ENCODE data around the gene DUSP12. TPM values are rescaled to one million over a fixed set of nuclear protein-coding genes. Genes with fewer than 3 reads are reported as not detected.

The DUSP12 gene
- total RNA-seq, 1 donor from 2014 or later = 48.4 TPM

DNA sequence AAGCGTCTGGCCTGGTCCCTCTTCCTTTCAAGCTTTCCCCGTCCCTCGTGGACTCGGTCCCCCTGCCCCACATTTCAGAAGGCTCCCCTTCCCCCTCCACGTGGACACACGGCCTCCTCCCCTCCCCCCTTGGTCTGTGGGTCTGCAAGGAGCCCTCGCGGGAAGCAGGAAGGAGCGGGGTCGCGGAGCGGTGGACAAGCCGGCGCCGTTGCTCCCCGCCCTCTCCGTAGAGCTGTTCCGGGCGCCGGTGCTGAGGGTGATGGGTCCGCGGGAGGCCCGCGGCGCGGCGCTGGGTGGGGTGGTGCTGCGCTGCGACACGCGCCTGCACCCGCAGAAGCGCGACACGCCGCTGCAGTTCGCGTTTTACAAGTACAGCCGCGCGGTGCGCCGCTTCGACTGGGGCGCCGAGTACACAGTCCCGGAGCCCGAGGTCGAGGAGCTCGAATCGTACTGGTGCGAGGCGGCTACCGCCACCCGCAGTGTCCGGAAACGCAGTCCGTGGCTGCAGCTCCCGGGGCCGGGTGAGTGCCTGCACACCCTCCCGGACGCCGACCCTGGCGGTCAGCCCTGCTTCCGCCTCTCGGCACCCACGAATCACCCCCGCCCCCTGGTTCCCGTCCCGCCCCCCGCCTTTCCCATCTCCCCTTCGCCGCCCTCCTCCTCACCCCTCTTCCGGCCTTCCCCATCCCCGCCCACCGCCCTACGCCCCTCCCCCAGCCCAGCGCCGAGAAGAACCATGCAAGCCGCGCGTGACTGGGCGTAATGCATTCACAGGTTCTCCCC lies 22.9 kb upstream of the DUSP12 start:
- peaks cover 12% of the 10 kb centered on the region for H3K27me3 Mint-ChIP-seq (ENCODE audit: unreplicated experiment)
- peaks cover 5% of the 10 kb centered on the region for H3K9me3 Mint-ChIP-seq (ENCODE audit: unreplicated experiment)
- TF ChIP-seq, protein P1, sequence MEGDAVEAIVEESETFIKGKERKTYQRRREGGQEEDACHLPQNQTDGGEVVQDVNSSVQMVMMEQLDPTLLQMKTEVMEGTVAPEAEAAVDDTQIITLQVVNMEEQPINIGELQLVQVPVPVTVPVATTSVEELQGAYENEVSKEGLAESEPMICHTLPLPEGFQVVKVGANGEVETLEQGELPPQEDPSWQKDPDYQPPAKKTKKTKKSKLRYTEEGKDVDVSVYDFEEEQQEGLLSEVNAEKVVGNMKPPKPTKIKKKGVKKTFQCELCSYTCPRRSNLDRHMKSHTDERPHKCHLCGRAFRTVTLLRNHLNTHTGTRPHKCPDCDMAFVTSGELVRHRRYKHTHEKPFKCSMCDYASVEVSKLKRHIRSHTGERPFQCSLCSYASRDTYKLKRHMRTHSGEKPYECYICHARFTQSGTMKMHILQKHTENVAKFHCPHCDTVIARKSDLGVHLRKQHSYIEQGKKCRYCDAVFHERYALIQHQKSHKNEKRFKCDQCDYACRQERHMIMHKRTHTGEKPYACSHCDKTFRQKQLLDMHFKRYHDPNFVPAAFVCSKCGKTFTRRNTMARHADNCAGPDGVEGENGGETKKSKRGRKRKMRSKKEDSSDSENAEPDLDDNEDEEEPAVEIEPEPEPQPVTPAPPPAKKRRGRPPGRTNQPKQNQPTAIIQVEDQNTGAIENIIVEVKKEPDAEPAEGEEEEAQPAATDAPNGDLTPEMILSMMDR (IDR thresholded peaks at IDR 0.05; ENCODE audit: partially characterized antibody, unreplicated experiment) = no peak
- peak; percentile 93 for DNase-seq
- H3K27ac Mint-ChIP-seq (ENCODE audit: unreplicated experiment) = peak overlapping the region; percentile 96
- peak overlapping the region; percentile 95 for H3K4me3 Mint-ChIP-seq (ENCODE audit: unreplicated experiment)
- H3K4me1 Mint-ChIP-seq (ENCODE audit: low read depth, unreplicated experiment) = peaks cover 5% of the 10 kb centered on the region
- H3K36me3 Mint-ChIP-seq (ENCODE audit: unreplicated experiment) = no peaks in the 10 kb centered on the region

DNA sequence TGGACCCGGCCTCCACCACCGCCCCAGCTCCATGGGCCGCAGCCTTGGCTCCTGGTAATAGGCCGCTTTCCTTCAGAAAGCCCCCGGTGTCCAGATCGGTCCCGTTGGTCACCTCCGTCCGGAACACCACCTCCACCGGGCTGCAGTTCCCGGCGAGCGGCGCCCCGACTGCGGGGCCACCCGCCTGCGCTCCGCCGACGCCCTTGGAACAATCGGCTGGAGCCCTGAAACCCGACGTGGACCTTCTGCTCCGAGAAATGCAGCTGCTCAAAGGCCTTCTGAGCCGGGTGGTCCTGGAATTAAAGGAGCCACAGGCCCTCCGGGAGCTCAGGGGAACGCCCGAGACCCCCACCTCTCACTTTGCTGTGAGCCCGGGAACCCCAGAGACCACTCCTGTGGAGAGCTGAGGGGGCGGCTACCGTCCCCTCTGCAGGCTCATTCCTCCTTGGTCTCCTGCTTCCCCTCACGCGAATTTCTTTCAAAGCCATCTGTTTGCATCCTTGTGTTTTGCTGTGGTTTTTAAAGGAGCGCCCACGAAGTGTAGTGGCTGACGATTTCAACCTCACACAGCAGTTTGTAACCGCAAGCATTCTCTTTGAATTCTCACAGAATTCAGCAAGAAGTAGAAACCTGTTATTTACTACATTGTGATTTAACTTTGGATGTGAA lies 22.2 kb upstream of the DUSP12 start:
- TF ChIP-seq, protein P1 (IDR thresholded peaks at IDR 0.05; ENCODE audit: partially characterized antibody, unreplicated experiment) = no peak
- H3K36me3 Mint-ChIP-seq (ENCODE audit: unreplicated experiment) = no peaks in the 10 kb centered on the region
- peaks cover 12% of the 10 kb centered on the region for H3K27me3 Mint-ChIP-seq (ENCODE audit: unreplicated experiment)
- H3K9me3 Mint-ChIP-seq (ENCODE audit: unreplicated experiment) = peaks cover 5% of the 10 kb centered on the region
- DNase-seq = no peak
- H3K27ac Mint-ChIP-seq (ENCODE audit: unreplicated experiment) = peak overlapping the region; percentile 96
- H3K4me1 Mint-ChIP-seq (ENCODE audit: low read depth, unreplicated experiment) = peaks cover 5% of the 10 kb centered on the region
- H3K4me3 Mint-ChIP-seq (ENCODE audit: unreplicated experiment) = peak overlapping the region; percentile 92

DNA sequence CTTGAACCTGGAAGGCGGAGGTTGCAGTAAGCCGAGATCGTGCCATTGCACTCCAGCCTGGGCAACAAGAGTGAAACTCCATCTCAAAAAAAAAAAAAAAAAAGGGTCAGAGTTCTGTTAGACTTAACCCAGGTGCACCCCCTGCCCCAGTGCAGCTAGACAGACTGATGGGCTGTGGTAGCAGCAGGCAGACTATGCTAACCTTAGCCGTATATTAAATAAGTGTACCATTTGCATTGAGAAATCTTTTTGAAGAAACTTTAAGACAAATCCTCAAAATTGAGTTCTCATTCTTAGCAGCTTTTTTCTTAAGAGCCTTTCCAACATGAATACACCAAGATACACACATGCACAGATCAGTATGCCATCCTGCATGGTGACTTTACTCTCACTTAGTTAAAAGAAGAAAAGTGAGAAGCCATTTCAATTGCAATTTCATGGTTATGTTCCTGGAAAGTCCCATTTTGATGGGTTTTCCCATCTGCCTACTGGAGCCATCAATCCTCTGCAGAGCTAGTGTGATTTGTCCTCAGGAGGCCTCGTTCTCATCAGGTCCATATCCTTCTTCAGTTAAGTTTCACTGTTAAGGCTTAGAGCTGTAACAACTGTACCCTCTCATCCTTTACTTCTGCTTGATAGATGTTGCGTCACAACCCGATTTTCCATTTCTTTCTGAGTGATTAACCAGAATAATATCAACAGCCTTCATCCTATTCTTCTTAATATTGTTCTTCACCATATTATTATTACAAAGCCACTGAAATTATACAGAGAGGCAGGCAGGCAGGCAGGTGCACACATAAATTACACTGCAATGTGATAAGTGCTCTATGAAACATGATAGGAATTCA lies 21.0 kb upstream of the DUSP12 start:
- H3K27me3 Mint-ChIP-seq (ENCODE audit: unreplicated experiment) = peaks cover 9% of the 10 kb centered on the region
- peak overlapping the region; percentile 92 for H3K4me3 Mint-ChIP-seq (ENCODE audit: unreplicated experiment)
- no peaks in the 10 kb centered on the region for H3K36me3 Mint-ChIP-seq (ENCODE audit: unreplicated experiment)
- peaks cover 5% of the 10 kb centered on the region for H3K4me1 Mint-ChIP-seq (ENCODE audit: low read depth, unreplicated experiment)
- TF ChIP-seq, protein P1 (IDR thresholded peaks at IDR 0.05; ENCODE audit: partially characterized antibody, unreplicated experiment) = no peak
- DNase-seq = no peak
- H3K9me3 Mint-ChIP-seq (ENCODE audit: unreplicated experiment) = peaks cover 5% of the 10 kb centered on the region
- no peak overlapping the region for H3K27ac Mint-ChIP-seq (ENCODE audit: unreplicated experiment)

DNA sequence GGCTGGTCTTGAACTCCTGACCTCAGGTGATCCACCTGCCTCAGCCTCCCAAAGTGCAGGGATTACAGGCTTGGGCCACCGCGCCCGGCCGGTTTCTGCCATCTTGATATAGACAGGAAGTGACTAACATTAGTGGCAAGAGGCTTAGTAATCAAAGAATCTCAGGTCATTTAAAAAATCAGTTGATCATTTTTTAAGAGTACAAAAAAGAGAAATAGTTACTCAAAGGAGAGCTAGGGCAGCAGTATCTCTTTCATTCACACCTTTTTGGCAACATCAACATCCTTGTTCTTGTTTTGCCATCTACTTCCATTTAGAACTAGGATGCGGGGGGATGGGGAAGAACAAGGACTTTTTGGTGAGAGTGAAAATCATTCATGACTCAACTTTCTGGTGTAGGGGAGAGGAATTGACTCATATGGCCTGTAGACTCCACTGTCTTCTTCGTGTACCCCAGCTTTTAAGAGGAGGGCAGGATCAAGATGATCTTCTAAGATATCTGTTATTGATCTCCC lies 19.5 kb upstream of the DUSP12 start:
- no peak for DNase-seq
- Mint-ChIP-seq H3K9me3 (ENCODE audit: unreplicated experiment) (peaks cover 5% of the 10 kb centered on the region), H3K27ac (ENCODE audit: unreplicated experiment) (no peak overlapping the region), H3K4me1 (ENCODE audit: low read depth, unreplicated experiment) (peaks cover 5% of the 10 kb centered on the region), H3K27me3 (ENCODE audit: unreplicated experiment) (peaks cover 9% of the 10 kb centered on the region), H3K4me3 (ENCODE audit: unreplicated experiment) (no peak overlapping the region), H3K36me3 (ENCODE audit: unreplicated experiment) (no peaks in the 10 kb centered on the region)
- TF ChIP-seq, protein P1 (IDR thresholded peaks at IDR 0.05; ENCODE audit: partially characterized antibody, unreplicated experiment) = no peak
